HG02642 (cell line): ENCODE measurements around the gene PPFIA2.

Experiments
- ATAC-seq: cut with Tn5 transposase; IDR thresholded peaks from one replicate; pipeline ENCODE4 v1.9.1; 2021; ENCODE audit warnings: mild to moderate bottlenecking; ENCODE audit not compliant: unreplicated experiment, poor library complexity

The PPFIA2 gene

DNA sequence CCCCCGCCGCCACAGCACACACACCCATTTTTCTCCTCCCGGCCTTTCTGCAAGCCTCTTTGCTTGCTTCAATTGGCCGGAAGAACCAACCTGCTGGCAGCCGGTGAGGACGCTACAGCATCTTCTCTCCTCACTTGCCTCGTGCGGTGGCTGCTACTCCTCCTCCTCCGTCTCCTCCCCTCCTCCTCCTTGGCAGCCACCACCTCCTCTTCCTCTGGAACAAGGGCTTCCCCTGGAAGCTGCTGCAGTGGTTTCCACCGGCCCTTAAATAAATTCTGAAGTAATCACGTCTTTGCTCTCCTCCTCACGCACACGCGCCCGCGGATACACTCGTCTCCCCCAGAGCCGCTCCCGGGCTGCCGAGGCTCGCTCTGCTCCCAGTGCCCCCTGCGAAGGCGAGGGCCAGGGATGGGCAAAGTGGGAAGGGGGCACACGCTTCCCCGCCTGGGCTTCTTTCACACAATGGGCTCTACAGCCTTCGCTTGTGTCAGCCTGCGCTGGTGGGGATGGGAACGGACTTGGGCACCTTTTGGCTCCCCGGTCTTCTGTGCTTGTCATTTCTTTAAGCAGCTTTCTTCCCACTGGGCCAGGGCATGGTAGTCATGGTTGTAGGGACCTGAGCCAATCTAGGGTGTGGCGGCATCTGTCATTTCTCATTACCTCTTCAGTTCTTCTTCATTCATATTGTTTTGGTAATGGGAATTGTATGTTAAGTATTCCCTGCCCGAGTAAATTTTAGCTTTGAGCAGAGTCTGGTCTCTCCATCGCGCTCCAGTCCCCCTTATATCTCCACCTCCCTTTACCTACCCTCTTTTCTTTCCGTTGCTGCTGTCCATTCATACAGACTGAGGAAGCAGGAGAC is at the start of gene PPFIA2:
TSS of gene PPFIA2 (minus strand) at position 161 of the 862 bp plus-strand sequence.
- ATAC-seq: no peak

DNA sequence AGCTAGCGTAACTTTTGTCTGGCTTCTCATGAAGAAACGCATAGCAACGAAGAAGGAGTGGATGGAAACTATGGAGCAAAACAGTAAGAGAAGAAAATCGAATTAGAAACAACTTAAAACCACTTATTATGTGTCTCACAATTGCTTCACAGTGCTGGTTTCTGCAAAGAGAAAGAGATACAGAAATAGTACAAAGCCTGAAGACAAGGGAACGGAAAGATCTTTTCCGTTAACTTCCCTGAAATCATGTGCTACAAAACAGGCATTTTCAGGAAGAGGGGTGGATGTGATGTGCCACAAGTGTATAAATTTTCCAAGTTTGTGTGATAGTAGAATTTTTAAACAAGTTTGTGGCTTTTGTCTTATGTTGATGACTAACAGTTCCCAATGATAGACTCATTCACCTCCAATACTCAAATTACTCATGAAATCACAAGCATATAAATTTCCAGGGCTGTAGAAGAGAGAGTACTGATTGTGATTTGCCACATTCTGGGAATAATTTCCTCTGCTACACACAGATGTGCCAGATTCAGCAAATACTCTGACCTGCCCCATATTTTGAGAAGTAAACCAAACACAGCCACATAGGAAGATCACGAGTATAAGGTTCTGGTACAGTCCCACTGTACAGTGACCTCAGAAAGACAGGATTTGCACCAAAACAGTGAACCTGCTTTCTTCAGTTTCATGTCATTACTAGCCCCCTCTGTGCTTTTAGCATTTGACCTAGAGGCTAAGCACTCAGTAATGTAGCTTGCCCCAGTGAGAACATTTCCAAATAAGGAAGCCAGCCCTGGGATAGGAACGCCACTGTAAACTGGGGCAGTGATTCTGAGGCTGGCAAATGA is 41.4 kb upstream of the PPFIA2 start:
- ATAC-seq: no peak

DNA sequence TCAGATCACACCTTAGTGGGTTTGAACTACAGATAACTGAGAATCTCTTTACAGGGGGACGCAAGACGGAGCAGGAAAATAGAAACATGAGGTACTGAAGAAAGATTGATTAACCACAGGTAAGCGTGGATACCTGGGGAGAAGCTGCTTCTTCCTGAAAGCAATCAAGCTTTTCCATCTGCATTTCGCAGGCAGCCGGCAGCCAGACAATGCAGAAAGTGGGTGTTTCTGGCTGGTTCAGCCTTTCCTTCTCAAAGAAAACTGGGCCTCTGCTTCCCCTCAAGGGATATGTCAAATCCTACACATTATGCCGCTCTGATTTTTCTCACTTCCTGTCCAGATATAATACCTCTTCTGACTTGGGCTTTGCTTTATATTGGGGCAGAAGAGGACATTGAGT is 39.1 kb upstream of the PPFIA2 start:
- ATAC-seq: no peak

- ATAC-seq: peak; percentile 63
Measured at GRCh38 chr12:81797100-81797499, 38.0 kb upstream of the PPFIA2 start.

- no peak for ATAC-seq
Measured at GRCh38 chr12:81792666-81793065, 33.5 kb upstream of the PPFIA2 start.

- no peak for ATAC-seq
Measured at GRCh38 chr12:81779216-81779615, 20.1 kb upstream of the PPFIA2 start.

DNA sequence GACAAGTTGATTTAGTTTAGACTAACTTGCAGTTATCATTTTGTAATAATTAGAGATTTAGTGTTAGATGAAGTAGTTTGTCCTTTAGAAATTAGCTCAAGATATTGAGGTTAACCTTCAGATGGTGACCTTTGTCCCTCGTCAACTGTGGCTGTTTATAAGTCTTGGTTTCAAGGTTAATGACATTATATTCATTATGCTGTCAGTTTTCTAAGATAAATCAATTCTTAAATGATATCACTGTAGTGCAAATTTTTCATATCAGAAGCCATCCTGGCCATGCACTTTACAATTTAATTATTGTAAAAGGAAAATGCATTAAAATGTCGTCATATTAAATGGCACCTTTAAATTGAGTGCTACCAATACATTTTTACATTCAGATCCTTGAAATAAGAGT is 19.6 kb upstream of the PPFIA2 start:
- ATAC-seq: no peak

DNA sequence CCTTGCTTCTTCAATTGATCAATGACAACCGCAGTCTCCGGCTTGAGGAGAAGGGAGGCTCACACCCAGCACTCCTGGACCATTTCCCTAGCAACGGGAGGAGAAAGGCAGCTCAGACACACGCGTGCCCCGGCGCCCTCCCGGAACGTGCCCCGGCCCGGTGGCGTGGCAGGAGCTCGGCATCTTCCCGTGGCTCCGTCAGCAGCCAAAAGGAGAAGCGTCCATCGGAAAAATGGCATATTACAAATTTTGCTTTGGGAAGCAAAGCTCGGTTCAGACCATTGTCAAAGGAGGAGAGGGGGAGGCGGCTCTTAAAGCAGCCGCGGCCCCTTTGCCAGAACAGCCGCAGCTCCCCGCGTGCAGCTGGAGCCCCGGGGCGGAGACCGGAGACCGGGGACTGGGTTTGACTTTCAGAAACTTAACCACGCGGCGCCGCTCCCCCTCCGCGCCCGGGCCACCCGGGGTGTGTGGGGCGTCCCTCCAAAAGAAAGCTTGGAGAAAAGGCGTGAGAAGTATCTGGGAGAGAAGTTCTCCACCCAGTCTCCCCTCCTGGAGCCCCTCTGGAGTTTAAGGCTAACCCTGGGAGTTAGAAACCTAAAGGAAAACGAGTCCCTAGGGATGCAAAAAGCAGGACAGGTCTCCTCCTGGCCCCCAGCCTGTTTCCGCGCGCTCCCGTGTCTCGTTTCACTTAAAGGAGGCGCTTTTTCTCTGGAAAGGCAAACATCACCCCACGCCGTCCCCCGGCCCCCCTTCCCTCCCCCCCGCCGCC is 545 bp downstream of the PPFIA2 start:
- ATAC-seq: peak; percentile 46

DNA sequence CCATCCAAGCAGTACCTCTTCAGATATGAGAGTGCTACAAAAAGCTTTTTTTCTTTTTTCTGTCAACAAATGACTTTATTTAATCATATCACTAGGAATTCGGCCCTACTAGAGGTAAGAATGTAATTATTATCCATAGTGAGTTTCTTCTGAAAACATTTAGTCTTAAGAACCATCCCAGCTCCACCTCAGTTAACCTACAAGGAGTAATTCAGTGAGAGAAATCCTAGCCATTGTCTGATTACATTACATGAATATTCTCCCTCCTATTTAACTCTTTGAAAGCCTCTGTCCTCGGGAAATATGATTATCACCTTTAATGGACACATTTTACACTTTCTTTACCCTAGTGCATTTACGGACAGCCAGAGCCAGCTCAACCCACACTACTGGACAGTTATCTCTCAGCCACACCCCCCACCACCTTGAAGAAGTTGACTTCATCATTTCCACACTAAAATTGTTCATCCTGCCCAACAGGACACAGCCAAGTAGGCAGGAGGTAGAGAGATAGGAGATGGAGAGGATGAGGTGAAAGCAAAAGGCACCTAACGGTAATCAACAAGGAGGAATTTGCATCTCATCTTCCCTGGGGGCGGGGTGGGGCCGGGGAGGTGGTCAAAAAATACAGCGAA is 1.3 kb downstream of the PPFIA2 start:
- ATAC-seq: no peak

GRCh38 chr12:81729781-81730180 is 29.4 kb downstream of the PPFIA2 start:
- ATAC-seq: no peak

DNA sequence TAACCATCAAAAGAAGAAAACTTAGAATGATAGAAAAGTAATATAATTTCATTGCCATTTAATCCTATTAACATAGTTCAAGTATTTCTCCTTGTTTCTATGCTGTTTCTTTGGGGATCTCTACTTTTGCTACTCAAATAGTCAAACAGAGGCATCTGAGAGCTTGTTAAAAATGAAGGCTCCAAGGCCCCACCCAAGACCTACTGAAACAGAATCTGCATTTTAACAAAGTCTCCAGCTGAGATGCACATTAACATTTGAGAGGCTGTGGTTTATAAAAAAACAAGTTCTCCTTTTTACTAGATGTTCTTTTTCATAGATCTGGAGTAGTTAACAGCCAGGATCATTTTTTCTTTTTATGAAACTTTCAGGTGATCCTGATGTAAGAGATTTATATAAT is 31.8 kb downstream of the PPFIA2 start:
- ATAC-seq: no peak

GRCh38 chr12:81726634-81727033 is 32.5 kb downstream of the PPFIA2 start:
- ATAC-seq: no peak

DNA sequence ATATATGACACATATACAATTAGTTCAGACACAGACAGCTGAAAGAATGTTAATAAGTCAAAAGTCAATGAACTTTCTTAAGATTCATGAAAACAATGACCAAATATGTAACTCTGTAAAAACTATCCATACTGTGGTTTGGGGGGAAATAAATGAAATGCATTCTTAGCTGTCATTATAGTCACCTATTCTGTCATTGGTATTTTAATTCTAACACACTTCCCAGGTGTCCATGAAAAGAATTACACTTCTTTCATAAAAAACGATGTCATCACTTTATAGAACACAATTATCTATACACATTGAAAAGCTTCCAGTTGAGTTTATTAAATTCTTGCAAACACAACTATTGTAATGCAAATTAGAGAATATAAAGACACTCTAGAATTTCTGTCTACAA is 35.8 kb downstream of the PPFIA2 start:
- no peak for ATAC-seq

DNA sequence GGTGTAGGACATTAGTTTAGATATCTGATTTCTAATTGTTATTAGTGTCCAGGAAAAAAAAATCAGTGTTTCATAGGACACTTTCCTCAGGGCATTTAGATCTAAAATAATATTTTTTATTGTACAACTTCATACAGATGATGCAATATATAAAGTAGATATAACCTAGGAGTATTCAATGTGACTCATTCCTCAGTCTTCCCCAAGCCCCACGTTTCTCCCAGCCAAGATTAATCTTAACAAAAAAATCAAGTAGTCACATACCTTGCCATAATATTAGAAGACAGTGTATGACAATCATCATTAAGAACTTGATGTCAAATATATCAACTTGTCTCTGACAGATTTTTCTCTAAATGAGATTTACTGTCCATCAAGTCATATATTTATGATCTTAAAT is 37.1 kb downstream of the PPFIA2 start:
- no peak for ATAC-seq

DNA sequence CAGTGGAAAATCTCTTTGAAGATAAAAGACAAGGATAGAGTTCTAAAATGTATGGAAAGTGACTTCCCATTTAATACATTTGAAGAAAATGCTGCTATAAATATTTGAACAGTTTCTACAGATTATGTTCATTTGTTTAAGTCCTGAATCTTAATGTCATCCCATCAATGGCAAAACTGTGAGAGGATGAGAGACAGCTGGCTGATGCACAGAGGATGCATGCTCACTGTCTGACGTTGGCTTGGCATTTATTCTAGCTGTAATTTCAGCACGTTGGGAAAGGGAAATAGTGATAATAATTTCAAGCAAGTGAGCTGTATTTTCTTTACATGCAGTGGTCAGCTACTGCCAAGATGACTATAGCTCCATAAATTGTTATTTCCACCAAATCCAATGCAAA is 40.5 kb downstream of the PPFIA2 start:
- no peak for ATAC-seq

DNA sequence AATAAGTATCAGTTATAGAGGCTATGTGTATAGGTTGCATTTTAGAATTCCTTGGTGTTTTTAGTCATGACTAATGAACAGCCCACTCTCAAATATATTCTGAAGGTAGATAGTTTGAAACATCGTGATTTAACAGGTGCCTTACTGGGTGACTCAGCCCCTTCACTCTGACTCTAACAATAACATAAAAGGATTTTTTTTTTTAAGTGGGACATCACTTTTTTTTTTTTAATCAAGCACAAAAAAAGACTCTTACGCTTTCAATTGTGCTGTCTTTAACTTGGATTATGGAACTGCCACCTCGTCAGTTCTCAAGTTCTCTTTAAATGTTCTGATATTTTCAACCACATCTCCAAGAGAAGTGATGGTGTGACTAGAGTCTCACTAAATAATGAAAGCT is 46.6 kb downstream of the PPFIA2 start:
- no peak for ATAC-seq

GRCh38 chr12:81705586-81705985 is 53.6 kb downstream of the PPFIA2 start:
- ATAC-seq: no peak

GRCh38 chr12:81699551-81699950 is 59.6 kb downstream of the PPFIA2 start:
- ATAC-seq: no peak

DNA sequence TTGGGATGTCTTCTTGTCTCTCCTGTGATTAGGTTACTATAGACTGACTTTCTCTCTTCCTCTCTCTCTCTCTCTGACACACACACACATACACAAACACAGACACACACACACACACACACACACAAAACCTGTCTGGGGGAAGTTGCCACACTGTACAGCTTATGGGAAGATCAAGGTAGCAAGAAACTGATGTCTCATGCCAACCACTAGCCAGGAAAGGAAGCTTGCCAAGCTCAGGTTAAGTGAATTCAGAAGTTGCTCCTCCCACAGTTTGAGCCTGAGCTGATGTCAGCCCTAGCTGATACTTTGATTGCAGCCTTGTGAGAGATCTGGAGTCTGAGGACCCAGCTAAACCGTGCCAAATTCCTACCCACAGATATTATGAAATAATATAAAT is 67.1 kb downstream of the PPFIA2 start:
- ATAC-seq: no peak

DNA sequence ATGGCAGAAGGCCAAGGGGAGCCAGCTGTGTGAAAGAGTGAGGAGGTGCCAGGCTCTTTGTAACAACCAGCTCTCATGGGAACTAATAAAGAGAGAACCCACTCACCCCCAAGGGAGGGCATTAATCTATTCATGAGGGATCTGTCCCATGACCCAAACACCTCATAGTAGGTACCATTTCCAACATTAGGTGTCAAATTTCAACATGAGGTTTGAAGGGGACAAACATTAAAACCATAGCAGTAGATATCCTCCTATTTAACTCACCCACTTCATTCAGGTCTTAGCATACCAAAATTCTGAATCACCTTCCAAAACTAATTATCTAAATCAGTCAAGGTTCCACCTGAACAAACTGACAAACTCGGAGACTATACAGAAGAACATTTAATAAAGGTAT is 75.3 kb downstream of the PPFIA2 start:
- ATAC-seq: no peak
